ENCODE results near the gene LIN37.
"Not testable (repeated sequence)": the region's sequence is repeated elsewhere in the genome, so short reads cannot be mapped to it uniquely, and the experiment has no call there.

LIN37 gene

DNA sequence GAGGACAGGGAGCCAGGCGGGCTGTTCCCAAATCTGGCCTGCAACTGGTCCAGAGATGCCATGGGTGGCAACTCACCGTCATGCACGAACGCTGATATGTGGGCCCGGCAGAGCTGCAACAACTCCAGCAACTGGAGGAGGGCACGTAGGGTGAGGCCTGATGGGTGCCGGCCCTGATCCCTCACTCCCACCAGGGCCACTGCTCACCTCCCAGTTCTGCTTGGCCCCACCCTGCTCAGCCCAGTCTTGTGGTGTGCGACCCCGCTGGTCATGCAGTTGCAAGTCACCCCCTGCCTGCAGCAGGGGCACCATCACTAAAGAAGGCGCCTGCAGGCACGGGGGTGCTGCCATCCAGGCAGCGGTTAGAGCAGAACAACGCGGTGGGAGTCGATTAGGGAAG lies 43.9 kb downstream of the LIN37 start:
- no peak for DNase-seq

DNA sequence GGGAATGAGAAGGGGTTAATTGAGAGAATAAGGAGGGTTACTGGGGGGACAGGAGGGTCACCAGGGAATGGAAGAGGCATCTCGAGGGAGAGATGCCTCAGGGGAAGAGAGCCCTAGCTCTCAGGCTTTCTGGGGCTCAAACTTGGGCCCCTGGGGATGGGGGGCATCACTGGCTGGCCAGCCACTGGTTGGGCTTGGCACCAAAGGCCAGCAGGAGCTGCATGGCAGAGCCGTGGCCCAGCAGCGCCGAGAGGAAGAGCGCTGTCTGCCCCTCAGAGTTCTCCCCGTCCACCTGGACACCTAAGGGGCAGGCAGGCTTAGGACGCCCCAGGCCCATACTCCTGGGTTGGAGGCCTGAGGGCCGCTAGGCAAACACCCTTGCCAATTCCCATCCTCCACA lies 44.5 kb downstream of the LIN37 start:
- DNase-seq = no peak

DNA sequence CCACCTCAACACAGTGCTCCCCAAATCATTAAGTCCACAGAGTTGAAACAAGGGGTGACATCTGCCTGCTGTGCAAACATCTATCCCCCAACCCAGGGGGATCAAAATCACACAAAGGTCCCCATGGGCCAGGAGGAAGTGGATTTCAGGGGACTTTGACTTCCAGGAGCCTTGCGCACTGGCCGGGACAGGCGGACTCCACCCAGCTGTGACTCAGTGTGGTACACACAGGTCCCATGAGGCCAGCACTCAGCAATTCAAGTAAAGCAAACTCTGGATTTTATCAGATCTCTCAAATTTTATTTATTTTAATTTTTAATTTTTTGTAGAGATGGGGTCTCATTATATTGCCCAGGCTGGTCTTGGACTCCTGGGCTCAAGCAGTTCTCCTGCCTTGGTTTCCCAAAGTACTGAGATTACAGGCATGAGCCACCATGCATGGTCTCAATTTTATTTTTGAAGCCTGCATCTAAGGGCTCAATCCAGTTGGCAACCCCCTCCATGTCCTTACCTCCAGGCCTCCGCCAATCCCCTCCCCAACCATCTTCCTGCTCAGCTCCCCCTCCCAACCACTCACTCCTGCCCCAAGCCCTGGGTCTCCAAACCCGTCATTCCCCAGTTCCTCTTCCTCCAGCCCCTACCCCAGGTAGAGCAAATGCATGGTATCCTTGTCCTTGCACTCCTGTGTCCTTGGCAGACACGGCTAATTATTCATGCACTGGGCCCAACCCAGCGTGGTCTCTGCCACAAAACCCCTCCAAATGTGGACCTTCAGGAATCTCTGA lies 45.2 kb downstream of the LIN37 start:
- no peak for DNase-seq

DNA sequence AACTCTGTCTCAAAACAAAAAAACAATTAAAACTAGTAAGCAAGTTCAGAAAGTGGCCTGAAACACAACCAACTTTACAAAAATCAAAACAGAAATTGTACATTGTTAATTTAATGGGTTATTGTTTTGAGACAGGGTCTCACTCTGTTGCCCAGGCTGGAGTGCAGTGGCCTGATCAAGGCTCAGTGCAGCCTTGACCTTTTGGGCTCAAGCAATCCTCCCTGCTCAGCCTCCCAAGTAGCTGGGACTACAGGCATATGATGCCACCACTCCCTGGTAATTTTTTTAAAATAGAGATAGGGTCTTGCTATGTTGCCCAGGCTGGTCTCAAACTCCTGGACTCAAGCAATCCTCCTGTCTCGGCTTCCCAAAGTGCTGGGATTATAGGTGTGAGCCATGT lies 47.2 kb downstream of the LIN37 start:
- DNase-seq = not testable (repeated sequence)

DNA sequence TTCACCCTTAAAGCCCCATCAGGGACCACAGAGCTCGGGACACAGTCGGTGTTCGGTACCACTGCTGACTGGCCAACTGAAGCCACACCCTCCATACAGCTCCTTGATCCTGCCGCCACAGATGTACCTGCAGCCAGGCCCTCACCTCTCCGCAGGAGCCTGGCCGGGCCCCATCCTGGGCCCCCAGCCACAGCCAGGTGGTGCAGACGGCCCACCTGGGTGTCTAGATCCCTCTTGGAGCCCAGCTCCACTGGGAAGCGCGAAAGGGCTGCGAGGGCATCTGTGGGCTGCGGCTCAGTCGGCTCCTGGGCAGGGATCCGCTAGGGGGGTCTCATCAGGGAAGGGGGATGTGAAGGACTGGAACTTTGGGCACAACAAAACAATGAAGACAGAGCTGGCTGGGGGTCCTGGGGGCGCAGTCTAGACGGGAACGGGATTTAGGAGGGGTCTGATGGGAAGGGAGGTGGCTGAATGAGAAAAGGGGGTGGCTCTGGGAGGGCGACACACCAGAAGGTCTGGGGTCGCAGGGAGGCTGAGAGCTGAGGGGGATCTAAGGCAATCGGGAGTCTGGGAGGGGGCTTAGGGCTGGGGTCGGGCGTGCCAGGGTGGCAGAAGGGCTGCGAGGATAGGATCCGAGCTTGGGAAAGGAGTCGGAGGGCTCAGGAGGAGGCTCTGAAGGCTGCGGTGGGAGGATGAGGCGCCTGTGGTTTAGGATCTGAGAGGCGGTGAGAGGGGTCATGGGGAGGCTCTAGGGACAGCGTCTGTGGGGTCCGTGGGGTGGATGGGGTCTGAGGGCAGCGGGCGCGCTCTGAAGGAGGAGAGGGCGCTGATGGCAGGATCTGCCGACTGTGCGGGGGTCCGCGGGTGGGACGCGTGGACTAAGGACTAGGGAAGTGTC lies 48.5 kb downstream of the LIN37 start:
- DNase-seq = no peak

DNA sequence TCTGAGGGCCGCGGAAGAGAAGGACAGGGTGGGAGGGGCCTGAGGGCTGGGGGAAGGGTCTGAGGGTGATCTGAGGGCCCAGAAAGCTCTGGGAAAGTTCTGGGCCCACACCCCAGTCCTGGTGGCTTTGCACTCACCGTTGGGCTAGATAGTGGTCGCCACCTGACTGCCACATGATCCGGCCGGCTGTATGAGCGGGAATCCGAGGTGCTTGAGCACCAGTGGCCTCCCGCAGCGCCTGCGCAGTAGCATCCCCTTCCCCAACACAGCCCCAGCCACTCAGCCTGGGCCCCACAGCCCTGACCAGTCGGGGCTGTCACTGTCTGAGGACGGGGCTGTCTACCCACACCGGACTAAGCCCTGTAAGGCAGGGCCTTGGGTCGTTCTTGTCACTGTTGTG lies 49.3 kb downstream of the LIN37 start:
- no peak for DNase-seq

DNA sequence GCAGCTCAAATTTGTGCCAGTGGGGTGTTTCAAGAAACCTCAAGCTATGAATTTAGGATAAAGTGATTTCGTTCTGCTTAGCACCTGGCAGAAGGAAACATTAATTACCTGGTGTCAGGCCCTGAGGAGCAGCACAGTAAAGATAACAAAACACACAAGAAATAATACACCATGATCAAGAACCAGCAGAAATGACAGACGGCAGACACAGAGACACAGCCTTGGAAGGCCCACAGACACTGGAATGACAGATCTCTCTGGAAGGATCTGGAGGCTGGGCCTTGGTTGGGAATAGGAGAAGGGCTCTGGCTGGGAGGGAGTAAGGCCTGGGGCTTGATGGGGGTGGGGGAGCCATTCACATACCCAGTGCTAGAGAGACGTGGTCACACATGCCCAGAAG lies 53.5 kb downstream of the LIN37 start:
- DNase-seq = no peak
